Chondrocyte (in vitro differentiated cells): Measurements from ENCODE around the gene REC114. TPM values are rescaled to one million over a fixed set of nuclear protein-coding genes. Genes with fewer than 3 reads are reported as not detected.
"Not testable (repeated sequence)": the region's sequence is repeated elsewhere in the genome, so short reads cannot be mapped to it uniquely, and the experiment has no call there.

Experiments used
- DNase-seq: peaks from one replicate; pipeline ENCODE4 v3.0.0; 2021; ENCODE audit warnings: mixed read lengths, low spot score
- H3K27ac Mint-ChIP-seq: one replicate; pipeline ENCODE4 v1.8.0; 2021; ENCODE audit warnings: mild to moderate bottlenecking, moderate library complexity, mixed read lengths; ENCODE audit not compliant: unreplicated experiment
- H3K27me3 Mint-ChIP-seq: 2 replicates; pipeline ENCODE4 v1.8.0; 2021; ENCODE audit warnings: low read depth, mixed read lengths
- H3K36me3 Mint-ChIP-seq: 2 replicates; pipeline ENCODE4 v1.8.0; 2021; ENCODE audit warnings: low read depth, mixed read lengths
- H3K4me1 Mint-ChIP-seq: 2 replicates; pipeline ENCODE4 v1.8.0; 2021; ENCODE audit warnings: low read depth, mild to moderate bottlenecking, mixed read lengths
- H3K4me3 Mint-ChIP-seq: one replicate; pipeline ENCODE4 v1.8.0; 2021; ENCODE audit warnings: mild to moderate bottlenecking, moderate library complexity, mixed read lengths; ENCODE audit not compliant: unreplicated experiment
- H3K9me3 Mint-ChIP-seq: 2 replicates; pipeline ENCODE4 v1.8.0; 2021; ENCODE audit warnings: low read depth, mixed read lengths
- total RNA-seq: library from RNA; stranded (reverse); gene quantifications from 3 replicates; pipeline ENCODE4 v1.2.1, GENCODE V29; 2021
- TF ChIP-seq, protein P1 (sequence below): fragments of 200-600 bp; sonication (generic); IDR thresholded peaks from 2 replicates; pipeline ENCODE4 v1.5.0; 2021; ENCODE audit warnings: antibody characterized with exemption, mild to moderate bottlenecking, moderate library complexity

The REC114 gene
- total RNA-seq, 1 donor from 2014 or later: not detected

DNA sequence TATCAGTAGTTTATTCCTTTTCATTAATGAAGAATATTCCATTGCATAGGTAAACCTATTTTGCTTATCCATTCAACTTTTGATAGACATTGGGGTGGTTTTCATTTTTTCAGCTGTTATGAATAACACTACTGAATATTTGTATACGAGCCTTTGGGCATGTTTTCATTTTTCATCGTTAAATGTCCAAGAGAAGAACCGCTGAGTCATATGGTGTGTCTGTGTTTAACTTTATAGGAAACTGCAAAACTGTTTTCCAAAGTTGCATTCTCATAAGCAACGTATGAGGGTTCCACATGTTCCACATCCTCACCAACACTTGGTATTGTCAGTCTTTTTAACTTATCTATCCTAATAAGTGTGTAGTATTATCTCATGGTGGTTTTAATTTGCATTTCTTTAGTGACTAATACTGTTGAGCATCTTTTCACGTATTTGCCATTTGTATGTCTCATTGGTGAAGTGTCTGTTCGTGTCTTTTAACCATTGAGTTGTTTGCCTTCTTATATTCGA is 33.8 kb downstream of the REC114 start:
- Mint-ChIP-seq H3K4me1 (no peaks in the 10 kb centered on the region), H3K9me3 (peaks cover 7% of the 10 kb centered on the region), H3K36me3 (no peaks in the 10 kb centered on the region), H3K4me3 (no peak overlapping the region), H3K27ac (no peak overlapping the region), H3K27me3 (peaks cover 37% of the 10 kb centered on the region)
- no peak for DNase-seq
- TF ChIP-seq, protein P1, sequence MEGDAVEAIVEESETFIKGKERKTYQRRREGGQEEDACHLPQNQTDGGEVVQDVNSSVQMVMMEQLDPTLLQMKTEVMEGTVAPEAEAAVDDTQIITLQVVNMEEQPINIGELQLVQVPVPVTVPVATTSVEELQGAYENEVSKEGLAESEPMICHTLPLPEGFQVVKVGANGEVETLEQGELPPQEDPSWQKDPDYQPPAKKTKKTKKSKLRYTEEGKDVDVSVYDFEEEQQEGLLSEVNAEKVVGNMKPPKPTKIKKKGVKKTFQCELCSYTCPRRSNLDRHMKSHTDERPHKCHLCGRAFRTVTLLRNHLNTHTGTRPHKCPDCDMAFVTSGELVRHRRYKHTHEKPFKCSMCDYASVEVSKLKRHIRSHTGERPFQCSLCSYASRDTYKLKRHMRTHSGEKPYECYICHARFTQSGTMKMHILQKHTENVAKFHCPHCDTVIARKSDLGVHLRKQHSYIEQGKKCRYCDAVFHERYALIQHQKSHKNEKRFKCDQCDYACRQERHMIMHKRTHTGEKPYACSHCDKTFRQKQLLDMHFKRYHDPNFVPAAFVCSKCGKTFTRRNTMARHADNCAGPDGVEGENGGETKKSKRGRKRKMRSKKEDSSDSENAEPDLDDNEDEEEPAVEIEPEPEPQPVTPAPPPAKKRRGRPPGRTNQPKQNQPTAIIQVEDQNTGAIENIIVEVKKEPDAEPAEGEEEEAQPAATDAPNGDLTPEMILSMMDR: no peak

- H3K4me3 Mint-ChIP-seq: no peak overlapping the region
- peaks cover 18% of the 10 kb centered on the region for H3K27me3 Mint-ChIP-seq
- DNase-seq: no peak
- H3K36me3 Mint-ChIP-seq: no peaks in the 10 kb centered on the region
- H3K27ac Mint-ChIP-seq: no peak overlapping the region
- H3K4me1 Mint-ChIP-seq: no peaks in the 10 kb centered on the region
- TF ChIP-seq, protein P1: no peak
- H3K9me3 Mint-ChIP-seq: peaks cover 7% of the 10 kb centered on the region
Measured at GRCh38 chr15:73480050-73480449, 37.1 kb downstream of the REC114 start.

GRCh38 chr15:73482166-73482565 is 39.2 kb downstream of the REC114 start:
- H3K27me3 Mint-ChIP-seq: peaks cover 21% of the 10 kb centered on the region
- no peaks in the 10 kb centered on the region for H3K4me1 Mint-ChIP-seq

GRCh38 chr15:73483053-73483452 is 40.1 kb downstream of the REC114 start:
- Mint-ChIP-seq H3K36me3 (no peaks in the 10 kb centered on the region), H3K9me3 (no peaks in the 10 kb centered on the region), H3K4me3 (no peak overlapping the region), H3K27ac (no peak overlapping the region), H3K4me1 (no peaks in the 10 kb centered on the region), H3K27me3 (peaks cover 23% of the 10 kb centered on the region)
- DNase-seq: no peak
- TF ChIP-seq, protein P1: no peak

More at GRCh38 chr15:73482166-73482565, 39.2 kb downstream of the REC114 start:
- Mint-ChIP-seq H3K9me3 (no peaks in the 10 kb centered on the region), H3K27ac (no peak overlapping the region), H3K36me3 (no peaks in the 10 kb centered on the region), H3K4me3 (no peak overlapping the region)
- no peak for DNase-seq
- TF ChIP-seq, protein P1: no peak

GRCh38 chr15:73485372-73485771 is 42.4 kb downstream of the REC114 start:
- no peaks in the 10 kb centered on the region for H3K9me3 Mint-ChIP-seq
- no peaks in the 10 kb centered on the region for H3K4me1 Mint-ChIP-seq
- no peaks in the 10 kb centered on the region for H3K36me3 Mint-ChIP-seq
- DNase-seq: no peak
- H3K27me3 Mint-ChIP-seq: peaks cover 20% of the 10 kb centered on the region
- no peak overlapping the region for H3K4me3 Mint-ChIP-seq
- TF ChIP-seq, protein P1: no peak
- H3K27ac Mint-ChIP-seq: no peak overlapping the region

DNA sequence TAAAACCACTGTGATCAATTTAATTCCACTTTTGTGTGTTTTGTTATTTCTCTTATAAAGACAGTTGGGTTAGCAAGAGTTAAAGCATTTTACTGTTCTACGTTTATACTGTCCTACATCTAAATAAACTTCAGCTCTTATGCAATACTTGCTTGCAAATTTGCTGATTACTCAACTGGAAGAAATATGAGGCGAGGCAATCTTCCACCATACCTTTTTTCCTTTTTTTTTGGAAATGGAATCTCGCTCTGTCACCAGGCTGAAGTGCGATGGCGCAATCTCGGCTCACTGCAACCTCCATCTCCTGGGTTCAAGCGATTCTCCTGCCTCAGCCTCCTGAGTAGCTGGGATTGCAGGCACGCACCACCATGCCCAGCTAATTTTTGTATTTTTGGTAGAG is 42.9 kb downstream of the REC114 start:
- H3K9me3 Mint-ChIP-seq, H3K4me3 Mint-ChIP-seq, H3K27ac Mint-ChIP-seq, H3K4me1 Mint-ChIP-seq, H3K36me3 Mint-ChIP-seq, DNase-seq: not testable (repeated sequence)
- H3K27me3 Mint-ChIP-seq: peaks cover 23% of the 10 kb centered on the region
